Measurements from ENCODE around the gene C11orf21.

- TF ChIP-seq, protein P1, sequence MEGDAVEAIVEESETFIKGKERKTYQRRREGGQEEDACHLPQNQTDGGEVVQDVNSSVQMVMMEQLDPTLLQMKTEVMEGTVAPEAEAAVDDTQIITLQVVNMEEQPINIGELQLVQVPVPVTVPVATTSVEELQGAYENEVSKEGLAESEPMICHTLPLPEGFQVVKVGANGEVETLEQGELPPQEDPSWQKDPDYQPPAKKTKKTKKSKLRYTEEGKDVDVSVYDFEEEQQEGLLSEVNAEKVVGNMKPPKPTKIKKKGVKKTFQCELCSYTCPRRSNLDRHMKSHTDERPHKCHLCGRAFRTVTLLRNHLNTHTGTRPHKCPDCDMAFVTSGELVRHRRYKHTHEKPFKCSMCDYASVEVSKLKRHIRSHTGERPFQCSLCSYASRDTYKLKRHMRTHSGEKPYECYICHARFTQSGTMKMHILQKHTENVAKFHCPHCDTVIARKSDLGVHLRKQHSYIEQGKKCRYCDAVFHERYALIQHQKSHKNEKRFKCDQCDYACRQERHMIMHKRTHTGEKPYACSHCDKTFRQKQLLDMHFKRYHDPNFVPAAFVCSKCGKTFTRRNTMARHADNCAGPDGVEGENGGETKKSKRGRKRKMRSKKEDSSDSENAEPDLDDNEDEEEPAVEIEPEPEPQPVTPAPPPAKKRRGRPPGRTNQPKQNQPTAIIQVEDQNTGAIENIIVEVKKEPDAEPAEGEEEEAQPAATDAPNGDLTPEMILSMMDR (IDR thresholded peaks at IDR 0.05), result no peak
- no peak for TF ChIP-seq POLR2A (IDR thresholded peaks at IDR 0.05)
- no peak for TF ChIP-seq POLR2AphosphoS5 (IDR thresholded peaks at IDR 0.05)
Measured at GRCh38 chr11:2251138-2251537, 50.6 kb downstream of the C11orf21 start.
